HepG2 (cell line): ENCODE measurements around the gene FAM228B. TPM values are rescaled to one million over a fixed set of nuclear protein-coding genes. Genes with fewer than 3 reads are reported as not detected.

ENCODE experiments used
- GABPA ChIP-seq, 2 experiments: IDR thresholded peaks; 2 replicates each; pipeline ENCODE4 v1.6.1; 2011 to 2016; ENCODE audit warnings: low read depth in 2 of 2, low read length in 1 of 2, missing biosample characterization in 1 of 2, missing genetic modification characterization in 1 of 2
- IRX3 ChIP-seq: sonication (generic); formaldehyde crosslinking; IDR thresholded peaks from 2 replicates; pipeline ENCODE4 v1.8.1; 2023; ENCODE audit warnings: mild to moderate bottlenecking, low read depth, missing genetic modification reagents, borderline replicate concordance
- KAT2B ChIP-seq: fragments of 150-350 bp; IDR thresholded peaks from 2 replicates; pipeline ENCODE4 v1.6.1; 2014; ENCODE audit warnings: low read depth, low read length, borderline replicate concordance
- KAT7 ChIP-seq: IDR thresholded peaks from 2 replicates; pipeline ENCODE4 v1.6.1; 2018; ENCODE audit warnings: borderline replicate concordance, missing compliant biosample characterization
- KDM3A ChIP-seq: IDR thresholded peaks from 2 replicates; pipeline ENCODE4 v1.6.1; 2018; ENCODE audit warnings: low read depth, missing compliant biosample characterization
- KLF12 ChIP-seq: sonication (generic); formaldehyde crosslinking; IDR thresholded peaks from 2 replicates; pipeline ENCODE4 v1.4.0; 2020; ENCODE audit warnings: missing genetic modification reagents, borderline replicate concordance
- KMT2A ChIP-seq: sonication (generic); formaldehyde crosslinking; IDR thresholded peaks from 2 replicates; pipeline ENCODE4 v1.4.0; 2020; ENCODE audit warnings: missing genetic modification reagents
- LCORL ChIP-seq, 2 experiments: fragments of 450-650 bp in 1 of 2; sonication (generic) in 1 of 2; formaldehyde crosslinking in 1 of 2; IDR thresholded peaks; 2 replicates each; pipeline versions ENCODE4 v1.5.0 to v1.6.1; 2017 to 2020; ENCODE audit warnings: antibody characterized with exemption in 1 of 2, missing genetic modification reagents in 1 of 2
- MLLT10 ChIP-seq: sonication (generic); formaldehyde crosslinking; IDR thresholded peaks from 2 replicates; pipeline ENCODE4 v1.4.0; 2020; ENCODE audit warnings: missing genetic modification reagents
- NBN ChIP-seq: fragments of 450-650 bp; conservative IDR thresholded peaks from 2 replicates; pipeline ENCODE4 v1.6.1; 2017
- NFKBIZ ChIP-seq: IDR thresholded peaks from 2 replicates; pipeline ENCODE4 v1.6.1; 2018; ENCODE audit warnings: missing genetic modification reagents, missing compliant biosample characterization
- RAD21 ChIP-seq: fragments of 450-650 bp; formaldehyde crosslinking; IDR thresholded peaks from 2 replicates; pipeline ENCODE4 v1.5.0; 2020; ENCODE audit warnings: mild to moderate bottlenecking
- SCMH1 ChIP-seq: sonication (generic); formaldehyde crosslinking; IDR thresholded peaks from 2 replicates; pipeline ENCODE4 v1.9.0; 2021; ENCODE audit warnings: missing genetic modification reagents, mild to moderate bottlenecking, borderline replicate concordance
- SIX4 ChIP-seq: sonication (generic); formaldehyde crosslinking; IDR thresholded peaks from 2 replicates; pipeline ENCODE4 v1.4.0; 2020; ENCODE audit warnings: missing genetic modification reagents
- SSRP1 ChIP-seq: IDR thresholded peaks from 2 replicates; pipeline ENCODE4 v1.6.1; 2016; ENCODE audit warnings: control low read depth
- ZFP41 ChIP-seq: sonication (generic); formaldehyde crosslinking; IDR thresholded peaks from 2 replicates; pipeline ENCODE4 v1.4.0; 2020; ENCODE audit warnings: mild to moderate bottlenecking, missing genetic modification reagents, borderline replicate concordance
- ZNF207 ChIP-seq: fragments of 450-650 bp; IDR thresholded peaks from 2 replicates; pipeline ENCODE4 v1.6.1; 2016; ENCODE audit warnings: antibody characterized with exemption, borderline replicate concordance
- ZNF235 ChIP-seq: sonication (generic); formaldehyde crosslinking; IDR thresholded peaks from 2 replicates; pipeline ENCODE4 v1.8.1; 2023; ENCODE audit warnings: mild to moderate bottlenecking, missing genetic modification reagents, borderline replicate concordance
- ZNF296 ChIP-seq: sonication (generic); formaldehyde crosslinking; conservative IDR thresholded peaks from 2 replicates; pipeline ENCODE4 v1.5.0; 2020; ENCODE audit warnings: mild to moderate bottlenecking, missing genetic modification reagents
- ZNF703 ChIP-seq: sonication (generic); formaldehyde crosslinking; IDR thresholded peaks from 2 replicates; pipeline ENCODE4 v1.5.1; 2020; ENCODE audit warnings: missing genetic modification reagents, mild to moderate bottlenecking, moderate library complexity, borderline replicate concordance
- ZNF883 ChIP-seq: sonication (generic); formaldehyde crosslinking; IDR thresholded peaks from 2 replicates; pipeline ENCODE4 v1.5.1; 2020; ENCODE audit warnings: mild to moderate bottlenecking, missing genetic modification reagents; ENCODE audit errors: not compliant biosample characterization
- ZSCAN25 ChIP-seq: sonication (generic); formaldehyde crosslinking; IDR thresholded peaks from 2 replicates; pipeline ENCODE4 v1.8.0; 2022; ENCODE audit warnings: mild to moderate bottlenecking, missing genetic modification reagents
- polyA plus RNA-seq, 8 experiments: library from polyadenylated mRNA; depleted of rRNA in 3 of 8; stranded (reverse) in 7 of 8; unstranded in 1 of 8; fragments of >200 nt; fragmentation: Illumina TruSeq in 4 of 8; extraction: Trizol in 4 of 8; gene quantifications; 2 replicates each; pipeline versions ENCODE4 v1.2.1 to v1.2.3, GENCODE V29; 2011 to 2016; ENCODE audit warnings: low read depth in 4 of 8, missing spikeins in 1 of 8, mixed read lengths in 1 of 8; ENCODE audit not compliant: insufficient read depth in 1 of 8
- total RNA-seq, 5 experiments: library from RNA; depleted of rRNA; stranded (reverse); fragments of >200 nt; fragmentation: Illumina TruSeq; extraction: Trizol; gene quantifications; 2 replicates each; pipeline ENCODE4 v1.2.3, GENCODE V29; 2016; ENCODE audit warnings: low read depth in 1 of 5
- TF ChIP-seq, protein P1 (sequence below): sonication (generic); formaldehyde crosslinking; IDR thresholded peaks from 2 replicates; pipeline ENCODE4 v1.5.0; 2020; ENCODE audit warnings: mild to moderate bottlenecking, missing genetic modification reagents
- TF ChIP-seq, protein P2 (sequence below): fragments of 450-650 bp; IDR thresholded peaks from 2 replicates; pipeline ENCODE4 v1.6.1; 2017; ENCODE audit warnings: mild to moderate bottlenecking
- TF ChIP-seq, protein P3 (sequence below): sonication (generic); formaldehyde crosslinking; IDR thresholded peaks from 2 replicates; pipeline ENCODE4 v1.8.0; 2022; ENCODE audit warnings: missing genetic modification reagents, low read depth, mild to moderate bottlenecking, borderline replicate concordance

FAM228B gene
- total and polyA plus RNA-seq, 2 of the 13 experiments (the other 11 are each of a cell fraction or from before 2014, with no cell fraction given) = 0.79 to 1.1 TPM

DNA sequence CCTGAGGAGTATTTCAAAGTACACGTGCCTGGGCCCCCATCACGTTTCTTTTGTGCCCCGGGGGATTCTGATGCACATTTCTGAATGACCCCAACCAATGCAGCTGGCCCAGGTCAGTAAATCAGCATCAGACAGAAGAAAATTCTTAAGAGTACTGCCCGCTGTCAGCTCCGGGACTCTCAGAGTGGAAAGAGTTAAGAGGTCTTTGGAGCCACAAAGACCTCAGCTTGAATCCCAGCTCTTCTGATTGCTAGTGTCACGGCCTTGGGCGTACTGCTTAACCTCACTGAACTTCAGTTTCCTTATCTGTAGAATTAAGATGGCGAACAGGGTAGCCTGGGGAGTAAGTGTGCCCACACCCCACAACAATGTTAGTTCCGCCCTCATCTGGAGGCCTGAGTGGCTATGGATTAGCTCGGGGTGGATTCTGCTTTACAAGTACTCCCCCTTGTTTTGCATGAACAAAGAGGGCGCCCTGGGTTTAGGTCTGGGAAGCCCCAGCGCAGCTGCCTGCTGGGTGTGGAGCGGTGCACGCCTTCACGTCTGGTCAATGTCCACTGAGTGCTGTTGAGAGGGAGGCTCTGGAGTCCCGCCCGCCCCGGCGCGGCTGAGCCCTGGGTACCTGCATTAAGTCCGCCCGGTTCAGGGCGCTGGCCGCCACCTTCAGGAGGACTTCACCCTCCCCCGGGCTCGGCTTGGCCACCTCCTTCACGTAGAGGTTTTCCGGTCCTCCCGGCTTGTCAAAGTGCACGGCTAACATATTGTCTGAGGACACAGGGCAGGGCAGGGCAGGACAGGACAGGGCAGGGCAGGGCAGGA lies 39.5 kb upstream of the FAM228B start (continued):
- TF ChIP-seq KDM3A (CRISPR knock-in tag) (no peak), NBN (no peak), NFKBIZ (0 out of 2 replicates have a peak, but pooled peaks have one; percentile 77), SSRP1 (CRISPR knock-in tag) (no peak), ZSCAN25 (no peak), KLF12 (CRISPR knock-in tag) (0 out of 2 replicates have a peak, but pooled peaks have one; percentile 14), LCORL (IDR thresholded peaks at IDR 0.05) (no peak), LCORL (CRISPR knock-in tag; IDR thresholded peaks at IDR 0.05) (no peak), IRX3 (no peak), KAT2B (no peak), KAT7 (CRISPR knock-in tag) (peak; percentile 74; the same call in 1 of the 2 replicates), GABPA (IDR thresholded peaks at IDR 0.05; ENCODE audit: low read depth, low read length) (no peak), GABPA (CRISPR knock-in tag; IDR thresholded peaks at IDR 0.05; ENCODE audit: low read depth) (peak; percentile 70), SCMH1 (CRISPR knock-in tag) (no peak), ZNF296 (peak; percentile 99), MLLT10 (CRISPR knock-in tag) (no peak), ZNF235 (CRISPR knock-in tag) (no peak), SIX4 (CRISPR knock-in tag) (0 out of 2 replicates have a peak, but pooled peaks have one; percentile 32), ZNF207 (no peak), ZFP41 (no peak), ZNF883 (no peak), RAD21 (CRISPR knock-in tag) (no peak), ZNF703 (CRISPR knock-in tag) (no peak; the same call in 1 of the 2 replicates), KMT2A (CRISPR knock-in tag) (peak; percentile 83)
- TF ChIP-seq, protein P1, sequence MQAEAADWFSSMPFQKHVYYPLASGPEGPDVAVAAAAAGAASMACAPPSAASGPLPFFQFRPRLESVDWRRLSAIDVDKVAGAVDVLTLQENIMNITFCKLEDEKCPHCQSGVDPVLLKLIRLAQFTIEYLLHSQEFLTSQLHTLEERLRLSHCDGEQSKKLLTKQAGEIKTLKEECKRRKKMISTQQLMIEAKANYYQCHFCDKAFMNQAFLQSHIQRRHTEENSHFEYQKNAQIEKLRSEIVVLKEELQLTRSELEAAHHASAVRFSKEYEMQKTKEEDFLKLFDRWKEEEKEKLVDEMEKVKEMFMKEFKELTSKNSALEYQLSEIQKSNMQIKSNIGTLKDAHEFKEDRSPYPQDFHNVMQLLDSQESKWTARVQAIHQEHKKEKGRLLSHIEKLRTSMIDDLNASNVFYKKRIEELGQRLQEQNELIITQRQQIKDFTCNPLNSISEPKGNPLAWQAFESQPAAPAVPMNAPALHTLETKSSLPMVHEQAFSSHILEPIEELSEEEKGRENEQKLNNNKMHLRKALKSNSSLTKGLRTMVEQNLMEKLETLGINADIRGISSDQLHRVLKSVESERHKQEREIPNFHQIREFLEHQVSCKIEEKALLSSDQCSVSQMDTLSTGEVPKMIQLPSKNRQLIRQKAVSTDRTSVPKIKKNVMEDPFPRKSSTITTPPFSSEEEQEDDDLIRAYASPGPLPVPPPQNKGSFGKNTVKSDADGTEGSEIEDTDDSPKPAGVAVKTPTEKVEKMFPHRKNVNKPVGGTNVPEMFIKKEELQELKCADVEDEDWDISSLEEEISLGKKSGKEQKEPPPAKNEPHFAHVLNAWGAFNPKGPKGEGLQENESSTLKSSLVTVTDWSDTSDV (CRISPR knock-in tag) = no peak; the same call in 1 of the 2 replicates
- TF ChIP-seq, protein P2, sequence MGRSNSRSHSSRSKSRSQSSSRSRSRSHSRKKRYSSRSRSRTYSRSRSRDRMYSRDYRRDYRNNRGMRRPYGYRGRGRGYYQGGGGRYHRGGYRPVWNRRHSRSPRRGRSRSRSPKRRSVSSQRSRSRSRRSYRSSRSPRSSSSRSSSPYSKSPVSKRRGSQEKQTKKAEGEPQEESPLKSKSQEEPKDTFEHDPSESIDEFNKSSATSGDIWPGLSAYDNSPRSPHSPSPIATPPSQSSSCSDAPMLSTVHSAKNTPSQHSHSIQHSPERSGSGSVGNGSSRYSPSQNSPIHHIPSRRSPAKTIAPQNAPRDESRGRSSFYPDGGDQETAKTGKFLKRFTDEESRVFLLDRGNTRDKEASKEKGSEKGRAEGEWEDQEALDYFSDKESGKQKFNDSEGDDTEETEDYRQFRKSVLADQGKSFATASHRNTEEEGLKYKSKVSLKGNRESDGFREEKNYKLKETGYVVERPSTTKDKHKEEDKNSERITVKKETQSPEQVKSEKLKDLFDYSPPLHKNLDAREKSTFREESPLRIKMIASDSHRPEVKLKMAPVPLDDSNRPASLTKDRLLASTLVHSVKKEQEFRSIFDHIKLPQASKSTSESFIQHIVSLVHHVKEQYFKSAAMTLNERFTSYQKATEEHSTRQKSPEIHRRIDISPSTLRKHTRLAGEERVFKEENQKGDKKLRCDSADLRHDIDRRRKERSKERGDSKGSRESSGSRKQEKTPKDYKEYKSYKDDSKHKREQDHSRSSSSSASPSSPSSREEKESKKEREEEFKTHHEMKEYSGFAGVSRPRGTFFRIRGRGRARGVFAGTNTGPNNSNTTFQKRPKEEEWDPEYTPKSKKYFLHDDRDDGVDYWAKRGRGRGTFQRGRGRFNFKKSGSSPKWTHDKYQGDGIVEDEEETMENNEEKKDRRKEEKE = no peak
- TF ChIP-seq, protein P3, sequence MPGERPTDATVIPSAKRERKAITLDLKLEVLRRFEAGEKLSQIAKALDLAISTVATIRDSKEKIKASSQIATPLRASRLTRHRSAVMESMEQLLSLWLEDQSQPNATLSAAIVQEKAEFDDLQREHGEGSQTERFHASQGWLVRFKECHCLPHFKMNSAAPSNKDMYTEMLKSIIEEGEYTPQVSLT (CRISPR knock-in tag) = no peak; the same call in 1 of the 2 replicates
